WTC11 (cell line): ENCODE results near the gene ETNK1. TPM values are rescaled to one million over a fixed set of nuclear protein-coding genes. Genes with fewer than 3 reads are reported as not detected.

ENCODE experiments used
- ATAC-seq: fragments of 200-7000 bp; cut with Tn5 transposase; 2 replicates; pipeline ENCODE4 v1.10.0; 2021; ENCODE audit warnings: mild to moderate bottlenecking, moderate library complexity
- CTCF ChIA-PET: fragments of 300-600 bp; sonication (Branson Sonifier 250); formaldehyde crosslinking; loops from one replicate; lab custom pipeline; 2021; ENCODE audit warnings: antibody characterized with exemption; lab: Charles Lee
- POLR2A ChIA-PET: fragments of 350-600 bp; sonication (Branson Sonifier 250); formaldehyde crosslinking; loops from one replicate; lab custom pipeline; 2021; ENCODE audit warnings: antibody characterized with exemption; lab: Charles Lee
- DNase-seq: peaks from one replicate; pipeline ENCODE4 v3.0.0; 2021; ENCODE audit warnings: low spot score
- H3K27ac Mint-ChIP-seq: 2 replicates; pipeline ENCODE4 v1.8.0; 2021; ENCODE audit warnings: mixed read lengths
- H3K27me3 Mint-ChIP-seq: 2 replicates; pipeline ENCODE4 v1.8.0; 2021; ENCODE audit warnings: low read depth, mild to moderate bottlenecking, moderate library complexity, mixed read lengths
- H3K36me3 Mint-ChIP-seq: 2 replicates; pipeline ENCODE4 v1.8.0; 2021; ENCODE audit warnings: mixed read lengths
- H3K4me1 Mint-ChIP-seq: 2 replicates; pipeline ENCODE4 v1.8.0; 2022; ENCODE audit warnings: mixed read lengths
- H3K4me3 Mint-ChIP-seq: 2 replicates; pipeline ENCODE4 v1.8.0; 2021; ENCODE audit warnings: mild to moderate bottlenecking, moderate library complexity, mixed read lengths
- H3K9me3 Mint-ChIP-seq: 2 replicates; pipeline ENCODE4 v1.8.0; 2021; ENCODE audit warnings: mixed read lengths
- ARID4B ChIP-seq: sonication (generic); formaldehyde crosslinking; IDR thresholded peaks from 2 replicates; pipeline ENCODE4 v1.8.0; 2023; ENCODE audit warnings: missing genetic modification reagents, mild to moderate bottlenecking, borderline replicate concordance
- ELF4 ChIP-seq: sonication (generic); formaldehyde crosslinking; IDR thresholded peaks from 2 replicates; pipeline ENCODE4 v1.8.1; 2022; ENCODE audit warnings: low read depth, mild to moderate bottlenecking, moderate library complexity, missing genetic modification reagents
- ESRRA ChIP-seq: sonication (generic); formaldehyde crosslinking; IDR thresholded peaks from 2 replicates; pipeline ENCODE4 v1.8.1; 2022; ENCODE audit warnings: mild to moderate bottlenecking, missing genetic modification reagents, borderline replicate concordance
- ETV6 ChIP-seq: sonication (generic); formaldehyde crosslinking; IDR thresholded peaks from 2 replicates; pipeline ENCODE4 v1.8.1; 2022; ENCODE audit warnings: mild to moderate bottlenecking, missing genetic modification reagents
- FOXP4 ChIP-seq: sonication (generic); formaldehyde crosslinking; IDR thresholded peaks from 2 replicates; pipeline ENCODE4 v1.8.0; 2022; ENCODE audit warnings: mild to moderate bottlenecking, missing genetic modification reagents
- MAX ChIP-seq: sonication (generic); formaldehyde crosslinking; IDR thresholded peaks from 2 replicates; pipeline ENCODE4 v1.8.0; 2022; ENCODE audit warnings: mild to moderate bottlenecking, missing genetic modification reagents
- STAT6 ChIP-seq: sonication (generic); formaldehyde crosslinking; conservative IDR thresholded peaks from 2 replicates; pipeline ENCODE4 v1.8.1; 2023; ENCODE audit warnings: mild to moderate bottlenecking, low read depth, missing genetic modification reagents, moderate library complexity
- TCF7 ChIP-seq: sonication (generic); formaldehyde crosslinking; IDR thresholded peaks from 2 replicates; pipeline ENCODE4 v1.8.0; 2022; ENCODE audit warnings: mild to moderate bottlenecking, low read depth, missing genetic modification reagents, moderate library complexity
- ZBTB43 ChIP-seq: sonication (generic); formaldehyde crosslinking; IDR thresholded peaks from 2 replicates; pipeline ENCODE4 v1.8.1; 2023; ENCODE audit warnings: mild to moderate bottlenecking, missing genetic modification reagents
- ZNF281 ChIP-seq: sonication (generic); formaldehyde crosslinking; IDR thresholded peaks from 2 replicates; pipeline ENCODE4 v1.8.0; 2023; ENCODE audit warnings: mild to moderate bottlenecking, missing genetic modification reagents
- ZNF512 ChIP-seq: sonication (generic); formaldehyde crosslinking; IDR thresholded peaks from 2 replicates; pipeline ENCODE4 v1.8.1; 2022; ENCODE audit warnings: missing genetic modification reagents, borderline replicate concordance
- ZSCAN18 ChIP-seq: fragments of 250-450 bp; sonication (Bioruptor Pico); IDR thresholded peaks from 2 replicates; pipeline ENCODE4 v2.1.2; 2022; ENCODE audit warnings: mild to moderate bottlenecking, moderate library complexity
- total RNA-seq: library from RNA; stranded (reverse); gene quantifications from 3 replicates; pipeline ENCODE4 v1.2.3, GENCODE V29; 2021

The ETNK1 gene
- total RNA-seq, 1 experiment from 2014 or later, result 81.3 TPM

- TF ChIP-seq ZNF281 (no peak), ETV6 (CRISPR knock-in tag) (no peak), ZNF512 (CRISPR knock-in tag) (no peak), ELF4 (CRISPR knock-in tag) (no peak), STAT6 (CRISPR knock-in tag) (no peak), FOXP4 (CRISPR knock-in tag) (no peak)
These were observed 58.2 kb downstream of the ETNK1 start (continued) for GRCh38 chr12:22683131-22683530.

GRCh38 chr12:22684140-22685118 lies 59.5 kb downstream of the ETNK1 start:
- H3K36me3 Mint-ChIP-seq, result peaks cover 27% of the 10 kb centered on the region
- DNase-seq (no peak), ATAC-seq (no peak)
- H3K27ac Mint-ChIP-seq, result no peak overlapping the region
- H3K4me3 Mint-ChIP-seq, result no peak overlapping the region
- ChIA-PET POLR2A (no interaction called here), CTCF (interaction anchor here (0.5 to 1.3 kb wide), 29 partner anchors 10 to 537 kb away, joined by 3 to 12 read pairs (median 3); partner anchors contain the start of gene ETNK1)
- no peaks in the 10 kb centered on the region for H3K4me1 Mint-ChIP-seq
- no peaks in the 10 kb centered on the region for H3K27me3 Mint-ChIP-seq
- no peaks in the 10 kb centered on the region for H3K9me3 Mint-ChIP-seq
- no peak for TF ChIP-seq ARID4B
- TF ChIP-seq ESRRA, result no peak
- no peak for TF ChIP-seq ZBTB43
- no peak for TF ChIP-seq MAX (CRISPR knock-in tag)
- no peak for TF ChIP-seq TCF7 (CRISPR knock-in tag)
- TF ChIP-seq ZSCAN18, result no peak
